Stimulated activated CD8-positive, alpha-beta memory T cell treated with anti-CD3 and anti-CD28 coated beads, Interleukin-12 subunit alpha, Interleukin-12 subunit beta, amount 100 ng/mL, for 4 hours (primary cell): ENCODE results near the gene HIPK2.
"Not testable (repeated sequence)": the region's sequence is repeated elsewhere in the genome, so short reads cannot be mapped to it uniquely, and the experiment has no call there.

Experiments used
- DNase-seq: peaks from one replicate; pipeline ENCODE4 v3.0.0-alpha.2; 2020; ENCODE audit warnings: low read depth

Gene HIPK2

GRCh38 chr7:139618482-139619366, 159.1 kb downstream of the HIPK2 start:
- no peak for DNase-seq

- DNase-seq: no peak
These were observed 160.7 kb downstream of the HIPK2 start for GRCh38 chr7:139617074-139617473.

- DNase-seq: no peak
These were observed 162.9 kb downstream of the HIPK2 start for GRCh38 chr7:139614886-139615285.

GRCh38 chr7:139613971-139614411, 163.8 kb downstream of the HIPK2 start:
- DNase-seq: no peak

GRCh38 chr7:139611556-139611955, 166.2 kb downstream of the HIPK2 start:
- DNase-seq: not testable (repeated sequence)

- DNase-seq: no peak
These were observed 167.2 kb downstream of the HIPK2 start for GRCh38 chr7:139610595-139610994.

GRCh38 chr7:139603896-139604295, 173.9 kb downstream of the HIPK2 start:
- DNase-seq: no peak

GRCh38 chr7:139603282-139603681, 174.5 kb downstream of the HIPK2 start:
- DNase-seq: no peak

GRCh38 chr7:139602143-139602722, 175.6 kb downstream of the HIPK2 start:
- DNase-seq: no peak

- DNase-seq: no peak
These were observed 176.6 kb downstream of the HIPK2 start for GRCh38 chr7:139601176-139601575.

GRCh38 chr7:139600306-139600705, 177.5 kb downstream of the HIPK2 start:
- DNase-seq: no peak

- no peak for DNase-seq
These were observed 179.2 kb downstream of the HIPK2 start for GRCh38 chr7:139598642-139599041.

- no peak for DNase-seq
These were observed 180.8 kb downstream of the HIPK2 start for GRCh38 chr7:139597028-139597427.

- no peak for DNase-seq
These were observed 181.2 kb downstream of the HIPK2 start for GRCh38 chr7:139596626-139597025.

- no peak for DNase-seq
These were observed 182.0 kb downstream of the HIPK2 start for GRCh38 chr7:139595806-139596205.

- no peak for DNase-seq
These were observed 182.8 kb downstream of the HIPK2 start for GRCh38 chr7:139594911-139595476.

GRCh38 chr7:139594090-139594489, 183.7 kb downstream of the HIPK2 start:
- DNase-seq: no peak

- DNase-seq: no peak
These were observed 184.9 kb downstream of the HIPK2 start for GRCh38 chr7:139592801-139593461.

GRCh38 chr7:139591550-139592195, 186.1 kb downstream of the HIPK2 start:
- DNase-seq: no peak

- DNase-seq: no peak
These were observed 188.3 kb downstream of the HIPK2 start for GRCh38 chr7:139589474-139589873.

- no peak for DNase-seq
These were observed 189.2 kb downstream of the HIPK2 start for GRCh38 chr7:139588632-139589031.

GRCh38 chr7:139587535-139587934, 190.3 kb downstream of the HIPK2 start:
- no peak for DNase-seq
